Esophagus squamous epithelium (tissue), 5 donors: Measurements from ENCODE around the gene ITPR2. TPM values are rescaled to one million over a fixed set of nuclear protein-coding genes. Genes with fewer than 3 reads are reported as not detected.
A peak's percentile ranks its signal among the peaks of the same experiment; 100 is the strongest.
"Not testable (repeated sequence)": the region's sequence is repeated elsewhere in the genome, so short reads cannot be mapped to it uniquely, and the experiment has no call there.

Experiments used
- DNase-seq: peaks from one replicate; lab custom pipeline; 2025; lab: John Stamatoyannopoulos, UW
- H3K27ac ChIP-seq, 4 donors: fragments of 200-600 bp; sonication (generic); one replicate each; pipeline ENCODE4 v1.5.1; 2016 to 2019; ENCODE audit warnings: mild to moderate bottlenecking in 1 of 4
- H3K27me3 ChIP-seq, 4 donors: fragments of 200-600 bp; sonication (generic); 1 replicate in 3 of 4; 2 replicates in 1 of 4; pipeline versions ENCODE4 v1.5.1 to v1.6.0; 2017 to 2021; ENCODE audit warnings: antibody characterized with exemption in 1 of 4
- H3K36me3 ChIP-seq, 3 donors: fragments of 200-600 bp; sonication (generic); one replicate each; pipeline ENCODE4 v1.5.1; 2016 to 2019
- H3K4me1 ChIP-seq, 3 donors: fragments of 200-600 bp; sonication (generic); one replicate each; pipeline ENCODE4 v1.5.1; 2017 to 2019
- H3K4me3 ChIP-seq, 4 donors: fragments of 200-600 bp; sonication (generic); 1 replicate in 3 of 4; 2 replicates in 1 of 4; pipeline ENCODE4 v1.5.1; 2016 to 2019; ENCODE audit warnings: mild to moderate bottlenecking in 2 of 4, moderate library complexity in 1 of 4
- H3K9me3 ChIP-seq, 3 donors: fragments of 200-600 bp; sonication (generic); one replicate each; pipeline ENCODE4 v1.5.1; 2016 to 2019
- CTCF ChIP-seq, 6 experiments: fragments of 450-650 bp in 4 of 6; fragments of 200-600 bp in 2 of 6; sonication (generic) in 2 of 6; IDR thresholded peaks; one replicate each; pipeline ENCODE4 v1.5.1; 2016 to 2019; ENCODE audit warnings: antibody characterized with exemption in 6 of 6, mild to moderate bottlenecking in 4 of 6, moderate library complexity in 4 of 6
- POLR2A ChIP-seq, 4 donors: fragments of 450-650 bp; IDR thresholded peaks; one replicate each; pipeline ENCODE4 v1.6.1; 2017; ENCODE audit warnings: antibody characterized with exemption in 4 of 4, mild to moderate bottlenecking in 4 of 4, moderate library complexity in 3 of 4
- WGBS, 2 donors: methylation state at CpG; one replicate each; pipeline ENCODE4 v1.1.5; 2018; 5-methylcytosine and 5-hydroxymethylcytosine counted together
- intact Hi-C: fragments of 100-400 bp; cut with DNase I; formaldehyde crosslinking; loops from one replicate; pipeline ENCODE4 v1.15.0; 2022
- total RNA-seq, 4 donors: library from RNA; depleted of rRNA; stranded (reverse); fragments of >200 nt; gene quantifications; one replicate each; pipeline ENCODE4 v1.1.0, GENCODE V29; 2016
- donor health status: DM: yes; HTN: yes; CAD: no.

The ITPR2 gene
- total RNA-seq, 4 donors from 2014 or later, result 30.7 to 49.3 (median 37.6) TPM

- intact Hi-C loops, result no loop called here
- no peak overlapping the region for H3K4me3 ChIP-seq
- no peaks in the 10 kb centered on the region for H3K9me3 ChIP-seq
- 96 to 100% methylated on average over 2 of the region's 2 CpGs for WGBS, 2 donors
- no peak overlapping the region for H3K27ac ChIP-seq
- no peaks in the 10 kb centered on the region for H3K27me3 ChIP-seq
- H3K4me1 ChIP-seq, result peaks cover 1 to 19% (median 4%) of the 10 kb centered on the region in 3 donors
- no peak for DNase-seq
- H3K36me3 ChIP-seq, result no peaks in the 10 kb centered on the region
- TF ChIP-seq CTCF (IDR thresholded peaks at IDR 0.05), result no peak
- no peak for TF ChIP-seq POLR2A (IDR thresholded peaks at IDR 0.05)
Measured at GRCh38 chr12:26836201-26836600, 3.2 kb upstream of the ITPR2 start.

- DNase-seq, H3K36me3 ChIP-seq, H3K9me3 ChIP-seq, H3K4me3 ChIP-seq, H3K27ac ChIP-seq, intact Hi-C loops, H3K27me3 ChIP-seq: not testable (repeated sequence)
- H3K4me1 ChIP-seq, result peaks cover 10 to 35% (median 16%) of the 10 kb centered on the region in 3 donors
- WGBS, 2 donors, result 89 to 94% methylated on average over 7 of the region's 7 CpGs
Measured at GRCh38 chr12:26834503-26835060, 1.6 kb upstream of the ITPR2 start.

- TF ChIP-seq POLR2A (IDR thresholded peaks at IDR 0.05) (no peak), CTCF (IDR thresholded peaks at IDR 0.05) (no peak)
- H3K27ac ChIP-seq, result peak overlapping the region; percentile 82 to 97 (median 94)
- intact Hi-C loops, result no loop called here
- peak overlapping the region; percentile 77 to 85 (median 81) for H3K4me3 ChIP-seq
- no peaks in the 10 kb centered on the region for H3K9me3 ChIP-seq
- H3K36me3 ChIP-seq, result no peaks in the 10 kb centered on the region
- 15 to 16% methylated on average over 27 of the region's 27 CpGs for WGBS, 2 donors
- peaks cover 10 to 42% (median 16%) of the 10 kb centered on the region in 3 donors for H3K4me1 ChIP-seq
- H3K27me3 ChIP-seq, result no peaks in the 10 kb centered on the region
- DNase-seq, result no peak
Measured at GRCh38 chr12:26833743-26834490, 923 bp upstream of the ITPR2 start.

GRCh38 chr12:26831951-26832821, 808 bp downstream of the ITPR2 start:
- H3K36me3 ChIP-seq, result no peaks in the 10 kb centered on the region
- intact Hi-C loops, result no loop called here
- no peaks in the 10 kb centered on the region for H3K27me3 ChIP-seq
- peak overlapping the region; percentile 77 to 85 (median 81) for H3K4me3 ChIP-seq
- TF ChIP-seq CTCF (IDR thresholded peaks at IDR 0.05) (no peak), POLR2A (IDR thresholded peaks at IDR 0.05) (peak in 2 of 4 donors; percentile 63 to 72)
- no peaks in the 10 kb centered on the region for H3K9me3 ChIP-seq
- H3K4me1 ChIP-seq, result peaks cover 10 to 46% (median 16%) of the 10 kb centered on the region in 3 donors
- peak overlapping the region; percentile 92 to 97 (median 94) for H3K27ac ChIP-seq
- 1% methylated on average over 26 to 45 of the region's 55 CpGs for WGBS, 2 donors
- DNase-seq, result no peak

GRCh38 chr12:26830783-26831551, 2.0 kb downstream of the ITPR2 start:
- H3K27ac ChIP-seq, result peak overlapping the region in 2 of 4 donors; percentile 22 to 27
- H3K4me1 ChIP-seq, result peaks cover 10 to 46% (median 16%) of the 10 kb centered on the region in 3 donors
- no peaks in the 10 kb centered on the region for H3K9me3 ChIP-seq
- TF ChIP-seq POLR2A (IDR thresholded peaks at IDR 0.05) (no peak), CTCF (IDR thresholded peaks at IDR 0.05) (no peak)
- H3K4me3 ChIP-seq, result peak overlapping the region in 3 of 4 donors; percentile 27 to 83 (median 51)
- DNase-seq, result no peak
- intact Hi-C loops, result no loop called here
- no peaks in the 10 kb centered on the region for H3K27me3 ChIP-seq
- H3K36me3 ChIP-seq, result no peaks in the 10 kb centered on the region
- WGBS, 2 donors, result 36 to 50% methylated on average over 9 to 12 of the region's 13 CpGs
